HepG2 (cell line): ENCODE data around the gene ZNF181. TPM values are rescaled to one million over a fixed set of nuclear protein-coding genes. Genes with fewer than 3 reads are reported as not detected.

Source experiments
- ARHGAP35 ChIP-seq: sonication (generic); formaldehyde crosslinking; IDR thresholded peaks from 2 replicates; pipeline ENCODE4 v1.9.0; 2022; ENCODE audit warnings: mild to moderate bottlenecking, inconsistent platforms, moderate library complexity, missing genetic modification reagents, borderline replicate concordance
- GABPA ChIP-seq, 2 experiments: IDR thresholded peaks; 2 replicates each; pipeline ENCODE4 v1.6.1; 2011 to 2016; ENCODE audit warnings: low read depth in 2 of 2, low read length in 1 of 2, missing biosample characterization in 1 of 2, missing genetic modification characterization in 1 of 2
- HBP1 ChIP-seq: IDR thresholded peaks from 2 replicates; pipeline ENCODE4 v1.6.1; 2016; ENCODE audit warnings: low read depth, control low read depth
- KLF9 ChIP-seq: IDR thresholded peaks from 2 replicates; pipeline ENCODE4 v1.6.1; 2016; ENCODE audit warnings: low read depth
- MIXL1 ChIP-seq: IDR thresholded peaks from 2 replicates; pipeline ENCODE4 v1.6.1; 2016
- NFAT5 ChIP-seq: sonication (generic); formaldehyde crosslinking; IDR thresholded peaks from 2 replicates; pipeline ENCODE4 v1.4.0; 2020; ENCODE audit warnings: missing genetic modification reagents
- NKX3-1 ChIP-seq: sonication (generic); formaldehyde crosslinking; IDR thresholded peaks from 2 replicates; pipeline ENCODE4 v1.5.0; 2020; ENCODE audit warnings: missing genetic modification reagents
- NR2F1 ChIP-seq, 2 experiments: fragments of 450-650 bp in 1 of 2; formaldehyde crosslinking in 1 of 2; IDR thresholded peaks; 2 replicates each; pipeline versions ENCODE4 v1.5.0 to v1.6.1; 2016 to 2020; ENCODE audit warnings: mild to moderate bottlenecking in 1 of 2, missing compliant biosample characterization in 1 of 2, missing genetic modification reagents in 1 of 2, moderate library complexity in 1 of 2
- PAWR ChIP-seq: sonication (generic); formaldehyde crosslinking; IDR thresholded peaks from 2 replicates; pipeline ENCODE4 v1.4.0; 2020; ENCODE audit warnings: missing genetic modification reagents, mild to moderate bottlenecking, borderline replicate concordance
- PHF21A ChIP-seq: sonication (generic); formaldehyde crosslinking; IDR thresholded peaks from 2 replicates; pipeline ENCODE4 v1.5.0; 2020; ENCODE audit warnings: mild to moderate bottlenecking, missing genetic modification reagents
- SNAI1 ChIP-seq: sonication (generic); formaldehyde crosslinking; IDR thresholded peaks from 2 replicates; pipeline ENCODE4 v1.5.0; 2020; ENCODE audit warnings: mild to moderate bottlenecking, missing genetic modification reagents, borderline replicate concordance
- THRA ChIP-seq: sonication (generic); formaldehyde crosslinking; IDR thresholded peaks from 2 replicates; pipeline ENCODE4 v1.4.0; 2020; ENCODE audit warnings: missing genetic modification reagents, borderline replicate concordance
- ZBTB38 ChIP-seq: sonication (generic); formaldehyde crosslinking; IDR thresholded peaks from 2 replicates; pipeline ENCODE4 v1.5.1; 2020; ENCODE audit warnings: mild to moderate bottlenecking, missing genetic modification reagents
- ZNF205 ChIP-seq: IDR thresholded peaks from 2 replicates; pipeline ENCODE4 v1.6.1; 2018; ENCODE audit warnings: missing biosample characterization, missing genetic modification reagents
- ZNF414 ChIP-seq: sonication (generic); formaldehyde crosslinking; IDR thresholded peaks from 2 replicates; pipeline ENCODE4 v1.5.0; 2020; ENCODE audit warnings: missing genetic modification reagents
- ZNF558 ChIP-seq: sonication (generic); formaldehyde crosslinking; IDR thresholded peaks from 2 replicates; pipeline ENCODE4 v1.9.0; 2022; ENCODE audit warnings: mild to moderate bottlenecking, missing genetic modification reagents, borderline replicate concordance
- polyA plus RNA-seq, 8 experiments: library from polyadenylated mRNA; depleted of rRNA in 3 of 8; stranded (reverse) in 7 of 8; unstranded in 1 of 8; fragments of >200 nt; fragmentation: Illumina TruSeq in 4 of 8; extraction: Trizol in 4 of 8; gene quantifications; 2 replicates each; pipeline versions ENCODE4 v1.2.1 to v1.2.3, GENCODE V29; 2011 to 2016; ENCODE audit warnings: low read depth in 4 of 8, missing spikeins in 1 of 8, mixed read lengths in 1 of 8; ENCODE audit not compliant: insufficient read depth in 1 of 8
- total RNA-seq, 5 experiments: library from RNA; depleted of rRNA; stranded (reverse); fragments of >200 nt; fragmentation: Illumina TruSeq; extraction: Trizol; gene quantifications; 2 replicates each; pipeline ENCODE4 v1.2.3, GENCODE V29; 2016; ENCODE audit warnings: low read depth in 1 of 5

The ZNF181 gene
- total and polyA plus RNA-seq, 2 of the 13 experiments (the other 11 are each of a cell fraction or from before 2014, with no cell fraction given), result 10.6 to 15.5 TPM

GRCh38 chr19:34733746-34734536 lies at the start of gene ZNF181 (continued):
- TF ChIP-seq ARHGAP35 (CRISPR knock-in tag) (0 out of 2 replicates have a peak, but pooled peaks have one; percentile 53), PHF21A (peak; percentile 73), MIXL1 (CRISPR knock-in tag) (0 out of 2 replicates have a peak, but pooled peaks have one; percentile 12), ZNF205 (CRISPR knock-in tag) (0 out of 2 replicates have a peak, but pooled peaks have one; percentile 56), NFAT5 (CRISPR knock-in tag) (0 out of 2 replicates have a peak, but pooled peaks have one; percentile 40), HBP1 (CRISPR knock-in tag) (peak; percentile 43; the same call in 1 of the 2 replicates), ZNF414 (CRISPR knock-in tag) (no peak), ZBTB38 (peak; percentile 67; the same call in 1 of the 2 replicates), THRA (CRISPR knock-in tag) (peak; percentile 80), NR2F1 (CRISPR knock-in tag; IDR thresholded peaks at IDR 0.05) (peak in 1 of 2 experiments; percentile 67; a peak in 3 of 4 replicates), PAWR (CRISPR knock-in tag) (peak; percentile 75; the same call in 1 of the 2 replicates), NKX3-1 (no peak; the same call in 1 of the 2 replicates), KLF9 (CRISPR knock-in tag) (no peak), SNAI1 (CRISPR knock-in tag) (0 out of 2 replicates have a peak, but pooled peaks have one; percentile 18), GABPA (IDR thresholded peaks at IDR 0.05; ENCODE audit: low read depth, low read length) (peak; percentile 62), GABPA (CRISPR knock-in tag; IDR thresholded peaks at IDR 0.05; ENCODE audit: low read depth) (peak; percentile 90), ZNF558 (CRISPR knock-in tag) (peak; percentile 80; the same call in 1 of the 2 replicates)
